ENCODE measurements around the gene EBF3. TPM values are rescaled to one million over a fixed set of nuclear protein-coding genes. Genes with fewer than 3 reads are reported as not detected.

The EBF3 gene
- total RNA-seq, 1 experiment from 2014 or later = 0.12 TPM

- Histone ChIP-seq H4K20me1 (ENCODE audit: insufficient read depth) (no peaks in the 10 kb centered on the region), H3K4me3 (replicated peaks in 1 of 2; ENCODE audit: low read depth in 1 of 2, low read length in 2 of 2) (no peak overlapping the region), H3K4me2 (ENCODE audit: low read length) (no peak overlapping the region), H3K27ac (ENCODE audit: low read depth, low read length) (no peak overlapping the region), H3K27me3 (ENCODE audit: insufficient read depth, low read length) (no peaks in the 10 kb centered on the region), H2AFZ (ENCODE audit: low read depth, low read length, poor library complexity, severe bottlenecking) (no peak overlapping the region), H3K9ac (ENCODE audit: low read length) (no peak overlapping the region), H3K4me1 (ENCODE audit: control insufficient read depth in 1 of 2, insufficient read depth in 2 of 2, low read length in 2 of 2) (no peaks in the 10 kb centered on the region), H3K36me3 (ENCODE audit: control insufficient read depth in 1 of 2, insufficient read depth in 2 of 2, low read length in 2 of 2) (no peaks in the 10 kb centered on the region), H3K9me3 (ENCODE audit: control insufficient read depth in 1 of 2, insufficient read depth in 1 of 2, low read depth in 1 of 2, low read length in 2 of 2) (no peaks in the 10 kb centered on the region), H3K79me2 (ENCODE audit: insufficient read depth, low read length) (no peaks in the 10 kb centered on the region), H3K9me2 (ENCODE audit: insufficient read depth) (no peaks in the 10 kb centered on the region)
- intact Hi-C loops (cut with micrococcal nuclease) = loop anchor here (10.0 kb wide), 1 partner anchor 104 kb away; no protein-coding TSS in a partner anchor
- no TSS peak for BruUV-seq (replicated peaks)
- ChIA-PET CTCF (no interaction called here), RAD21 (ENCODE audit: low non-redundant PET in 1 of 2, low total read pairs in 2 of 2, uncharacterized antibody in 2 of 2, unreplicated experiment in 2 of 2) (no interaction called here), POLR2A (no interaction called here)
- TF ChIP-seq, protein P1, sequence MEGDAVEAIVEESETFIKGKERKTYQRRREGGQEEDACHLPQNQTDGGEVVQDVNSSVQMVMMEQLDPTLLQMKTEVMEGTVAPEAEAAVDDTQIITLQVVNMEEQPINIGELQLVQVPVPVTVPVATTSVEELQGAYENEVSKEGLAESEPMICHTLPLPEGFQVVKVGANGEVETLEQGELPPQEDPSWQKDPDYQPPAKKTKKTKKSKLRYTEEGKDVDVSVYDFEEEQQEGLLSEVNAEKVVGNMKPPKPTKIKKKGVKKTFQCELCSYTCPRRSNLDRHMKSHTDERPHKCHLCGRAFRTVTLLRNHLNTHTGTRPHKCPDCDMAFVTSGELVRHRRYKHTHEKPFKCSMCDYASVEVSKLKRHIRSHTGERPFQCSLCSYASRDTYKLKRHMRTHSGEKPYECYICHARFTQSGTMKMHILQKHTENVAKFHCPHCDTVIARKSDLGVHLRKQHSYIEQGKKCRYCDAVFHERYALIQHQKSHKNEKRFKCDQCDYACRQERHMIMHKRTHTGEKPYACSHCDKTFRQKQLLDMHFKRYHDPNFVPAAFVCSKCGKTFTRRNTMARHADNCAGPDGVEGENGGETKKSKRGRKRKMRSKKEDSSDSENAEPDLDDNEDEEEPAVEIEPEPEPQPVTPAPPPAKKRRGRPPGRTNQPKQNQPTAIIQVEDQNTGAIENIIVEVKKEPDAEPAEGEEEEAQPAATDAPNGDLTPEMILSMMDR (IDR thresholded peaks at IDR 0.05 in 2 of 3, conservative IDR thresholded peaks at IDR 0.05 in 1 of 3; ENCODE audit: borderline replicate concordance in 1 of 3, insufficient read depth in 1 of 3, low read depth in 2 of 3, low read length in 2 of 3) = no peak
- no peak for DNase-seq (ENCODE audit: low read depth, low spot score)
- no peak for ATAC-seq
Observed at GRCh38 chr10:129978322-129978721, 14.2 kb upstream of the EBF3 start.

GRCh38 chr10:129977794-129978193, 13.7 kb upstream of the EBF3 start:
- no peak overlapping the region for H3K27ac ChIP-seq (ENCODE audit: low read depth, low read length)
- H2AFZ ChIP-seq (ENCODE audit: low read depth, low read length, poor library complexity, severe bottlenecking) = no peak overlapping the region
- no peaks in the 10 kb centered on the region for H3K4me1 ChIP-seq (ENCODE audit: control insufficient read depth in 1 of 2, insufficient read depth in 2 of 2, low read length in 2 of 2)
- ChIA-PET CTCF (no interaction called here), POLR2A (no interaction called here), RAD21 (ENCODE audit: low non-redundant PET in 1 of 2, low total read pairs in 2 of 2, uncharacterized antibody in 2 of 2, unreplicated experiment in 2 of 2) (no interaction called here)
- H3K9ac ChIP-seq (ENCODE audit: low read length) = no peak overlapping the region
- H3K4me3 ChIP-seq (replicated peaks in 1 of 2; ENCODE audit: low read depth in 1 of 2, low read length in 2 of 2) = no peak overlapping the region
- no TSS peak for BruUV-seq (replicated peaks)
- no peaks in the 10 kb centered on the region for H3K9me3 ChIP-seq (ENCODE audit: control insufficient read depth in 1 of 2, insufficient read depth in 1 of 2, low read depth in 1 of 2, low read length in 2 of 2)
- no peak for ATAC-seq
- H3K9me2 ChIP-seq (ENCODE audit: insufficient read depth) = no peaks in the 10 kb centered on the region
- H3K79me2 ChIP-seq (ENCODE audit: insufficient read depth, low read length) = no peaks in the 10 kb centered on the region
- TF ChIP-seq SP1 (IDR thresholded peaks at IDR 0.05; ENCODE audit: low read depth) (no peak), EZH2phosphoT487 (IDR thresholded peaks at IDR 0.05; ENCODE audit: borderline replicate concordance) (no peak), ATF3 (IDR thresholded peaks at IDR 0.05) (no peak), ZFX (IDR thresholded peaks at IDR 0.05) (no peak), EZH2 (IDR thresholded peaks at IDR 0.05) (no peak), MAX (IDR thresholded peaks at IDR 0.05) (no peak)
- intact Hi-C loops (cut with micrococcal nuclease) = loop anchor here (10.0 kb wide), 1 partner anchor 103 kb away; no protein-coding TSS in a partner anchor
- H3K36me3 ChIP-seq (ENCODE audit: control insufficient read depth in 1 of 2, insufficient read depth in 2 of 2, low read length in 2 of 2) = no peaks in the 10 kb centered on the region
- no peak for DNase-seq (ENCODE audit: low read depth, low spot score)
- H3K27me3 ChIP-seq (ENCODE audit: insufficient read depth, low read length) = no peaks in the 10 kb centered on the region
- H4K20me1 ChIP-seq (ENCODE audit: insufficient read depth) = no peaks in the 10 kb centered on the region
- no peak overlapping the region for H3K4me2 ChIP-seq (ENCODE audit: low read length)

All from HCT116 (cell line).